SJCRH30 (cell line): ENCODE measurements around the gene CD2BP2. TPM values are rescaled to one million over a fixed set of nuclear protein-coding genes. Genes with fewer than 3 reads are reported as not detected.
"Not testable (repeated sequence)": the region's sequence is repeated elsewhere in the genome, so short reads cannot be mapped to it uniquely, and the experiment has no call there.

Experiments
- DNase-seq, 2 experiments: peaks; one replicate each; pipeline ENCODE4 v3.0.0-alpha.2; 2015 to 2020
- H3K27ac ChIP-seq: fragments of 250-450 bp; sonication (Bioruptor Pico); 2 replicates; pipeline ENCODE4 v1.5.1; 2020; ENCODE audit warnings: mild to moderate bottlenecking, moderate library complexity
- H3K27me3 ChIP-seq: fragments of 250-450 bp; sonication (Bioruptor Pico); 2 replicates; pipeline ENCODE4 v1.5.1; 2020; ENCODE audit warnings: mild to moderate bottlenecking, moderate library complexity
- H3K36me3 ChIP-seq: fragments of 250-450 bp; sonication (Bioruptor Pico); 2 replicates; pipeline ENCODE4 v1.5.1; 2020; ENCODE audit warnings: mild to moderate bottlenecking, moderate library complexity
- H3K4me1 ChIP-seq: fragments of 250-450 bp; sonication (Bioruptor Pico); 2 replicates; pipeline ENCODE4 v1.5.1; 2020; ENCODE audit warnings: mild to moderate bottlenecking, moderate library complexity
- H3K4me3 ChIP-seq: fragments of 250-450 bp; sonication (Bioruptor Pico); 2 replicates; pipeline ENCODE4 v1.5.1; 2020; ENCODE audit warnings: mild to moderate bottlenecking, moderate library complexity
- H3K9me3 ChIP-seq: fragments of 250-450 bp; sonication (Bioruptor Pico); replicated peaks from 2 replicates; pipeline ENCODE4 v1.5.1; 2020; ENCODE audit warnings: mild to moderate bottlenecking, moderate library complexity
- total RNA-seq: library from RNA; depleted of rRNA; stranded (reverse); fragments of >200 nt; shearing (Covaris generic); gene quantifications from 2 replicates; pipeline ENCODE4 v1.2.3, GENCODE V29; 2014; rRNA removed

Gene CD2BP2
- total RNA-seq, 1 experiment from 2014 or later, result 52.2 TPM

DNA sequence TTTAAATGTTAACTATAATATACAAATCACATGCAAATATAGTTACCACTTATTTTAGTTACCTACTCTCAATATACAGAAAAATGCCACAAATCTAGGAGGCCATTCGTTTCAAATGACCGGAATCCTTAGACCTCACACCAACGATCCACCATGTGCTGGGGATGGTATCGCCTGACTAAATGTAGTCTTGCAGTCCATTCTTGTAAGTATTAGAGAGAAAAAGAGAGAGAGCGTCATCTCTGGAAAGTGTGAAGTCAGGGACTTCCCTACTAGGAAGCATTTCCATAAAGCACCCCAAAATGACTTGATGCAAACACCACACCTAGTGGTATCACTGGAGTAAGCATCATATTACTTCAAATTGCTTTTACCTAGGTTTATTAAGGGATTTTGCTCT, 45.9 kb downstream of the CD2BP2 start:
- H3K27me3 ChIP-seq, DNase-seq, H3K36me3 ChIP-seq, H3K4me1 ChIP-seq, H3K27ac ChIP-seq, H3K4me3 ChIP-seq, H3K9me3 ChIP-seq: not testable (repeated sequence)

Other genes with a start within 250 kb of the CD2BP2 start
- 1.0 and 1.1 TPM in 2 replicates for gene GDPD3, start 241.8 kb downstream of the CD2BP2 start, total RNA-seq
- 25.8 and 31.6 TPM in 2 replicates for gene MAPK3, start 232.1 kb downstream of the CD2BP2 start, total RNA-seq
- gene CORO1A, start 171.7 kb downstream of the CD2BP2 start, total RNA-seq, result 5.6 and 7.0 TPM in 2 replicates
- 38.1 and 50.8 TPM in 2 replicates for gene BOLA2B, start 161.6 kb downstream of the CD2BP2 start, total RNA-seq
- gene SLX1A, start 161.4 kb downstream of the CD2BP2 start, total RNA-seq, result 15.2 and 21.7 TPM in 2 replicates
- 2.2 and 4.3 TPM in 2 replicates for gene SULT1A3, start 156.1 kb downstream of the CD2BP2 start, total RNA-seq
- gene NPIPB13, start 106.8 kb downstream of the CD2BP2 start, total RNA-seq, result 2.3 and 3.9 TPM in 2 replicates
- gene TBC1D10B, start 15.2 kb upstream of the CD2BP2 start, total RNA-seq, result 33.7 and 36.0 TPM in 2 replicates
- gene MYL11, start 19.5 kb upstream of the CD2BP2 start, total RNA-seq, result 10.8 and 13.1 TPM in 2 replicates
- 0.23 and 0.45 TPM in 2 replicates for gene SEPTIN1, start 27.3 kb upstream of the CD2BP2 start, total RNA-seq
- gene ZNF48, start 40.1 kb upstream of the CD2BP2 start, total RNA-seq, result 9.3 and 10.1 TPM in 2 replicates
- gene ZNF771, start 52.3 kb upstream of the CD2BP2 start, total RNA-seq, result 10.4 and 14.0 TPM in 2 replicates
- gene DCTPP1, start 74.7 kb upstream of the CD2BP2 start, total RNA-seq, result 80.0 and 88.5 TPM in 2 replicates
- 18.2 and 22.9 TPM in 2 replicates for gene SEPHS2, start 90.6 kb upstream of the CD2BP2 start, total RNA-seq
- not detected in 2 replicates for gene ITGAL, start 117.4 kb upstream of the CD2BP2 start, total RNA-seq
- 59.7 and 62.5 TPM in 2 replicates for gene ZNF768, start 171.3 kb upstream of the CD2BP2 start, total RNA-seq
- 11.2 and 12.0 TPM in 2 replicates for gene ZNF747, start 179.6 kb upstream of the CD2BP2 start, total RNA-seq
- gene ZNF764, start 203.1 kb upstream of the CD2BP2 start, total RNA-seq, result 10.7 and 11.3 TPM in 2 replicates
- gene ZNF688, start 216.4 kb upstream of the CD2BP2 start, total RNA-seq, result 4.2 and 4.3 TPM in 2 replicates
- gene ZNF785, start 230.4 kb upstream of the CD2BP2 start, total RNA-seq, result 13.1 and 18.2 TPM in 2 replicates